ENCODE data around the gene PCNX2.

GRCh38 chr1:232944347-232944746, 351.2 kb downstream of the PCNX2 start:
- TF ChIP-seq CTCF (IDR thresholded peaks at IDR 0.05; ENCODE audit: extremely low read depth in 1 of 2, insufficient read depth in 1 of 2, low read depth in 1 of 2, low read length in 2 of 2) (no peak), EZH2 (IDR thresholded peaks at IDR 0.05; ENCODE audit: borderline replicate concordance, low read depth, low read length, severe bottlenecking) (no peak), POLR2AphosphoS5 (IDR thresholded peaks at IDR 0.05; ENCODE audit: insufficient read depth, low read depth, low read length) (no peak), FOS (IDR thresholded peaks at IDR 0.05; ENCODE audit: borderline replicate concordance, insufficient read depth, low read length) (no peak)
- TF ChIP-seq, protein P1, sequence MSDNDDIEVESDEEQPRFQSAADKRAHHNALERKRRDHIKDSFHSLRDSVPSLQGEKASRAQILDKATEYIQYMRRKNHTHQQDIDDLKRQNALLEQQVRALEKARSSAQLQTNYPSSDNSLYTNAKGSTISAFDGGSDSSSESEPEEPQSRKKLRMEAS (IDR thresholded peaks at IDR 0.05; ENCODE audit: insufficient read depth, insufficient read length) = no peak
